ENCODE results near the gene YWHAE. TPM values are rescaled to one million over a fixed set of nuclear protein-coding genes. Genes with fewer than 3 reads are reported as not detected.
A peak's percentile ranks its signal among the peaks of the same experiment; 100 is the strongest.
"Not testable (repeated sequence)": the region's sequence is repeated elsewhere in the genome, so short reads cannot be mapped to it uniquely, and the experiment has no call there.

Gene YWHAE
- total RNA-seq, 1 donor from 2014 or later = 493 TPM

GRCh38 chr17:1421470-1421869 is 21.4 kb upstream of the YWHAE start:
- no peak overlapping the region for H3K4me3 Mint-ChIP-seq
- no peaks in the 10 kb centered on the region for H3K9me3 Mint-ChIP-seq
- H3K27me3 Mint-ChIP-seq = no peaks in the 10 kb centered on the region
- peaks cover 38% of the 10 kb centered on the region for H3K36me3 Mint-ChIP-seq (ENCODE audit: low read depth)
- no peak for DNase-seq
- no peak overlapping the region for H3K27ac Mint-ChIP-seq
- intact Hi-C loops (cut with micrococcal nuclease) = no loop called here
- peaks cover 16% of the 10 kb centered on the region for H3K4me1 Mint-ChIP-seq

- no peak for DNase-seq
- Mint-ChIP-seq H3K27me3 (no peaks in the 10 kb centered on the region), H3K36me3 (ENCODE audit: low read depth) (peaks cover 37% of the 10 kb centered on the region), H3K4me1 (peaks cover 16% of the 10 kb centered on the region), H3K27ac (no peak overlapping the region), H3K4me3 (no peak overlapping the region), H3K9me3 (no peaks in the 10 kb centered on the region)
- intact Hi-C loops (cut with micrococcal nuclease) = no loop called here
Observed at GRCh38 chr17:1420981-1421380, 21.0 kb upstream of the YWHAE start.

GRCh38 chr17:1420163-1420562 is 20.1 kb upstream of the YWHAE start:
- peaks cover 12% of the 10 kb centered on the region for H3K4me1 Mint-ChIP-seq
- H3K4me3 Mint-ChIP-seq = no peak overlapping the region
- no peaks in the 10 kb centered on the region for H3K9me3 Mint-ChIP-seq
- H3K36me3 Mint-ChIP-seq (ENCODE audit: low read depth) = peaks cover 29% of the 10 kb centered on the region
- no peaks in the 10 kb centered on the region for H3K27me3 Mint-ChIP-seq
- H3K27ac Mint-ChIP-seq = no peak overlapping the region
- no peak for DNase-seq
- intact Hi-C loops (cut with micrococcal nuclease) = no loop called here

- DNase-seq; intact Hi-C loops (cut with micrococcal nuclease); H3K4me1 Mint-ChIP-seq; H3K9me3 Mint-ChIP-seq; H3K27me3 Mint-ChIP-seq; H3K27ac Mint-ChIP-seq; H3K4me3 Mint-ChIP-seq: not testable (repeated sequence)
- H3K36me3 Mint-ChIP-seq (ENCODE audit: low read depth) = peaks cover 23% of the 10 kb centered on the region
Observed at GRCh38 chr17:1418476-1418875, 18.5 kb upstream of the YWHAE start.

- Mint-ChIP-seq H3K4me3 (no peak overlapping the region), H3K9me3 (no peaks in the 10 kb centered on the region), H3K36me3 (ENCODE audit: low read depth) (peaks cover 11% of the 10 kb centered on the region), H3K4me1 (no peaks in the 10 kb centered on the region), H3K27ac (no peak overlapping the region), H3K27me3 (no peaks in the 10 kb centered on the region)
- no peak for DNase-seq
- intact Hi-C loops (cut with micrococcal nuclease) = no loop called here
Observed at GRCh38 chr17:1416414-1416813, 16.4 kb upstream of the YWHAE start.

GRCh38 chr17:1414634-1415033 is 14.6 kb upstream of the YWHAE start:
- Mint-ChIP-seq H3K27ac (no peak overlapping the region), H3K36me3 (ENCODE audit: low read depth) (peaks cover 4% of the 10 kb centered on the region), H3K9me3 (no peaks in the 10 kb centered on the region), H3K4me1 (no peaks in the 10 kb centered on the region), H3K27me3 (no peaks in the 10 kb centered on the region), H3K4me3 (no peak overlapping the region)
- intact Hi-C loops (cut with micrococcal nuclease) = no loop called here
- DNase-seq = no peak

GRCh38 chr17:1414001-1414574 is 14.1 kb upstream of the YWHAE start:
- Mint-ChIP-seq H3K27me3 (no peaks in the 10 kb centered on the region), H3K4me3 (no peak overlapping the region), H3K36me3 (ENCODE audit: low read depth) (peaks cover 4% of the 10 kb centered on the region), H3K4me1 (no peaks in the 10 kb centered on the region), H3K9me3 (no peaks in the 10 kb centered on the region), H3K27ac (no peak overlapping the region)
- DNase-seq = no peak
- intact Hi-C loops (cut with micrococcal nuclease) = no loop called here

GRCh38 chr17:1413281-1413791 is 13.3 kb upstream of the YWHAE start:
- Mint-ChIP-seq H3K27ac (no peak overlapping the region), H3K36me3 (ENCODE audit: low read depth) (peaks cover 4% of the 10 kb centered on the region), H3K4me1 (no peaks in the 10 kb centered on the region), H3K4me3 (no peak overlapping the region), H3K27me3 (no peaks in the 10 kb centered on the region), H3K9me3 (no peaks in the 10 kb centered on the region)
- DNase-seq = no peak
- intact Hi-C loops (cut with micrococcal nuclease) = no loop called here

GRCh38 chr17:1412185-1413110 is 12.4 kb upstream of the YWHAE start:
- Mint-ChIP-seq H3K36me3 (ENCODE audit: low read depth) (no peaks in the 10 kb centered on the region), H3K9me3 (no peaks in the 10 kb centered on the region), H3K4me3 (no peak overlapping the region), H3K4me1 (no peaks in the 10 kb centered on the region), H3K27ac (no peak overlapping the region), H3K27me3 (no peaks in the 10 kb centered on the region)
- intact Hi-C loops (cut with micrococcal nuclease) = no loop called here
- DNase-seq = no peak

GRCh38 chr17:1402262-1402586 is 2.2 kb upstream of the YWHAE start:
- no peaks in the 10 kb centered on the region for H3K9me3 Mint-ChIP-seq
- peaks cover 17% of the 10 kb centered on the region for H3K4me1 Mint-ChIP-seq

GRCh38 chr17:1398931-1399678 is 917 bp downstream of the YWHAE start:
- H3K27ac Mint-ChIP-seq = peak overlapping the region; percentile 100
- peaks cover 39% of the 10 kb centered on the region for H3K36me3 Mint-ChIP-seq (ENCODE audit: low read depth)
- H3K9me3 Mint-ChIP-seq = no peaks in the 10 kb centered on the region
- H3K27me3 Mint-ChIP-seq = peaks cover 3% of the 10 kb centered on the region
- peak; percentile 88 for DNase-seq
- peak overlapping the region; percentile 100 for H3K4me3 Mint-ChIP-seq
- peaks cover 22% of the 10 kb centered on the region for H3K4me1 Mint-ChIP-seq
- intact Hi-C loops (cut with micrococcal nuclease) = loop anchor here (2.0 kb wide), 3 partner anchors 24 to 118 kb away; partner anchors contain the start of gene INPP5K

More at GRCh38 chr17:1402262-1402586, 2.2 kb upstream of the YWHAE start:
- Mint-ChIP-seq H3K36me3 (ENCODE audit: low read depth) (peaks cover 25% of the 10 kb centered on the region), H3K27me3 (peaks cover 3% of the 10 kb centered on the region), H3K27ac (no peak overlapping the region), H3K4me3 (no peak overlapping the region)
- intact Hi-C loops (cut with micrococcal nuclease) = no loop called here
- DNase-seq = no peak

- peaks cover 27% of the 10 kb centered on the region for H3K4me1 Mint-ChIP-seq
- H3K36me3 Mint-ChIP-seq (ENCODE audit: low read depth) = peaks cover 45% of the 10 kb centered on the region
- peak overlapping the region; percentile 100 for H3K4me3 Mint-ChIP-seq
- intact Hi-C loops (cut with micrococcal nuclease) = loop anchor here (2.0 kb wide), 3 partner anchors 23 to 119 kb away; partner anchors contain the start of gene INPP5K
- no peak for DNase-seq
- H3K9me3 Mint-ChIP-seq = no peaks in the 10 kb centered on the region
- peak overlapping the region; percentile 100 for H3K27ac Mint-ChIP-seq
- H3K27me3 Mint-ChIP-seq = peaks cover 3% of the 10 kb centered on the region
Observed at GRCh38 chr17:1398028-1398427, 2.0 kb downstream of the YWHAE start.

- Mint-ChIP-seq H3K4me1 (peaks cover 35% of the 10 kb centered on the region), H3K36me3 (ENCODE audit: low read depth) (peaks cover 53% of the 10 kb centered on the region)
- H3K27ac Mint-ChIP-seq; DNase-seq; H3K27me3 Mint-ChIP-seq; H3K4me3 Mint-ChIP-seq; intact Hi-C loops (cut with micrococcal nuclease); H3K9me3 Mint-ChIP-seq: not testable (repeated sequence)
Observed at GRCh38 chr17:1395876-1396665, 4.0 kb downstream of the YWHAE start.
